CD14-positive monocyte (primary cell): ENCODE results near the gene KCNG2. TPM values are rescaled to one million over a fixed set of nuclear protein-coding genes. Genes with fewer than 3 reads are reported as not detected.

Experiments used
- DNase-seq, 3 donors: peaks; one replicate each; pipeline ENCODE4 v3.0.0-alpha.2; 2011 to 2022
- H2AFZ ChIP-seq: 2 replicates; pipeline ENCODE4 v1.6.0; 2012; ENCODE audit warnings: mild to moderate bottlenecking, low read depth, low read length, inconsistent platforms; ENCODE audit not compliant: insufficient read depth, poor library complexity, severe bottlenecking
- H3K27ac ChIP-seq, 2 donors: 1 replicate in 1 of 2; 2 replicates in 1 of 2; pipeline ENCODE4 v1.5.1; 2012 to 2013; ENCODE audit warnings: low read length in 2 of 2, control low read depth in 1 of 2, inconsistent platforms in 1 of 2, low read depth in 1 of 2, mild to moderate bottlenecking in 1 of 2
- H3K27me3 ChIP-seq, 2 donors: one replicate each; pipeline versions ENCODE4 v1.6.0 to v1.6.1; 2011 to 2013; ENCODE audit warnings: low read length in 2 of 2; ENCODE audit not compliant: control insufficient read depth in 2 of 2, insufficient read depth in 2 of 2
- H3K36me3 ChIP-seq, 2 donors: replicated peaks in 1 of 2; 1 replicate in 1 of 2; 2 replicates in 1 of 2; pipeline versions ENCODE4 v1.5.1 to v1.6.1; 2012 to 2013; ENCODE audit warnings: low read length in 2 of 2, control low read depth in 1 of 2, inconsistent platforms in 1 of 2, mild to moderate bottlenecking in 1 of 2; ENCODE audit not compliant: insufficient read depth in 2 of 2, control insufficient read depth in 1 of 2
- H3K4me1 ChIP-seq, 2 donors: 1 replicate in 1 of 2; 2 replicates in 1 of 2; pipeline versions ENCODE4 v1.5.1 to v1.6.1; 2012 to 2013; ENCODE audit warnings: low read length in 2 of 2, control low read depth in 1 of 2, inconsistent platforms in 1 of 2, mild to moderate bottlenecking in 1 of 2, moderate library complexity in 1 of 2; ENCODE audit not compliant: insufficient read depth in 2 of 2, control insufficient read depth in 1 of 2
- H3K4me2 ChIP-seq: replicated peaks from 2 replicates; pipeline ENCODE3; 2012; ENCODE audit warnings: low read length, moderate library complexity, mild to moderate bottlenecking; ENCODE audit not compliant: poor library complexity, severe bottlenecking; ENCODE audit errors: extremely low read depth
- H3K4me3 ChIP-seq, 3 experiments: fragments of 200-600 bp in 1 of 3; sonication (generic) in 1 of 3; replicated peaks in 1 of 3; 1 replicate in 2 of 3; 2 replicates in 1 of 3; pipeline ENCODE4 v1.5.1; 2011 to 2013; ENCODE audit warnings: low read length in 3 of 3, mild to moderate bottlenecking in 3 of 3, control low read depth in 2 of 3, low read depth in 2 of 3, inconsistent platforms in 1 of 3, moderate library complexity in 1 of 3
- H3K79me2 ChIP-seq: 2 replicates; pipeline ENCODE4 v1.6.0; 2012; ENCODE audit warnings: mild to moderate bottlenecking, control low read depth, inconsistent platforms, low read length, moderate library complexity; ENCODE audit not compliant: insufficient read depth
- H3K9ac ChIP-seq: 2 replicates; pipeline ENCODE4 v1.6.0; 2017; ENCODE audit warnings: low read length, mild to moderate bottlenecking; ENCODE audit not compliant: insufficient read depth, poor library complexity, severe bottlenecking
- H3K9me3 ChIP-seq, 2 donors: replicated peaks in 1 of 2; 1 replicate in 1 of 2; 2 replicates in 1 of 2; pipeline versions ENCODE4 v1.5.1 to v1.6.1; 2012 to 2013; ENCODE audit warnings: low read length in 2 of 2, control low read depth in 1 of 2; ENCODE audit not compliant: control insufficient read depth in 1 of 2, insufficient read depth in 1 of 2
- H4K20me1 ChIP-seq: 2 replicates; pipeline ENCODE4 v1.6.0; 2012; ENCODE audit warnings: mild to moderate bottlenecking, low read length, control low read depth, moderate library complexity; ENCODE audit not compliant: insufficient read depth
- H3K27ac Mint-ChIP-seq, 7 donors: one replicate each; pipeline ENCODE4 v1.8.0; 2020; ENCODE audit warnings: mild to moderate bottlenecking in 7 of 7, mixed read lengths in 7 of 7, moderate library complexity in 6 of 7, inconsistent platforms in 2 of 7
- H3K27me3 Mint-ChIP-seq, 3 donors: one replicate each; pipeline ENCODE4 v1.8.0; 2021 to 2022; ENCODE audit warnings: low read depth in 3 of 3, mild to moderate bottlenecking in 3 of 3, mixed read lengths in 3 of 3, moderate library complexity in 3 of 3, inconsistent platforms in 1 of 3
- H3K36me3 Mint-ChIP-seq, 2 donors: one replicate each; pipeline ENCODE4 v1.8.0; 2020; ENCODE audit warnings: mixed read lengths in 2 of 2, inconsistent platforms in 1 of 2, mild to moderate bottlenecking in 1 of 2
- H3K4me1 Mint-ChIP-seq: one replicate; pipeline ENCODE4 v1.8.0; 2020; ENCODE audit warnings: mild to moderate bottlenecking, mixed read lengths
- H3K4me3 Mint-ChIP-seq, 2 donors: one replicate each; pipeline ENCODE4 v1.8.0; 2020; ENCODE audit warnings: mild to moderate bottlenecking in 2 of 2, mixed read lengths in 2 of 2, moderate library complexity in 1 of 2
- H3K9me3 Mint-ChIP-seq, 7 donors: one replicate each; pipeline ENCODE4 v1.8.0; 2020 to 2022; ENCODE audit warnings: mixed read lengths in 7 of 7, mild to moderate bottlenecking in 6 of 7, moderate library complexity in 6 of 7, inconsistent platforms in 2 of 7
- CTCF ChIP-seq: fragments of 200-600 bp; IDR thresholded peaks from one replicate; pipeline ENCODE4 v1.8.0; 2022; ENCODE audit warnings: antibody characterized with exemption, mild to moderate bottlenecking
- WGBS: methylation state at CpG from one replicate; pipeline ENCODE4 v1.1.5; 2013; ENCODE audit warnings: missing lambda C conversion rate; ENCODE audit not compliant: insufficient coverage; 5-methylcytosine and 5-hydroxymethylcytosine counted together
- intact Hi-C, 2 donors: fragments of 100-400 bp; cut with micrococcal nuclease; formaldehyde crosslinking; loops; one replicate each; pipeline versions ENCODE4 v1.15.0 to v1.15.1; 2023
- polyA plus RNA-seq, 3 donors: library from polyadenylated mRNA; depleted of rRNA in 1 of 3; unstranded in 2 of 3; stranded (reverse) in 1 of 3; fragments of 300-500 nt in 2 of 3; fragments of >200 nt in 1 of 3; fragmentation: Illumina TruSeq in 2 of 3; gene quantifications; 1 replicate in 2 of 3; 2 replicates in 1 of 3; pipeline ENCODE4 v1.2.3, GENCODE V29; 2012 to 2021

KCNG2 gene
- polyA plus RNA-seq, 3 donors = 0.04 TPM; not detected in 2

- Histone ChIP-seq H3K79me2 (no peaks in the 10 kb centered on the region), H3K27ac (no peak overlapping the region), H3K9ac (no peak overlapping the region), H4K20me1 (no peaks in the 10 kb centered on the region), H3K27me3 (no peaks in the 10 kb centered on the region), H3K4me3 (no peak overlapping the region), H3K4me1 (no peaks in the 10 kb centered on the region), H2AFZ (no peak overlapping the region), H3K4me2 (no peak overlapping the region), H3K36me3 (no peaks in the 10 kb centered on the region), H3K9me3 (peaks cover 0 to 15% of the 10 kb centered on the region in 2 donors)
- WGBS = 92% methylated on average over 39 of the region's 51 CpGs
- Mint-ChIP-seq H3K4me3 (no peak overlapping the region), H3K27me3 (peaks cover 0 to 3% (median 1%) of the 10 kb centered on the region in 3 donors), H3K4me1 (no peaks in the 10 kb centered on the region), H3K9me3 (peaks cover 0 to 9% (median 3%) of the 10 kb centered on the region in 7 donors), H3K36me3 (no peaks in the 10 kb centered on the region), H3K27ac (no peak overlapping the region)
- DNase-seq = no peak
- TF ChIP-seq CTCF = no peak
- intact Hi-C loops = no loop called here
These were observed 51.8 kb downstream of the KCNG2 start for GRCh38 chr18:79849328-79850207.

GRCh38 chr18:79850731-79851130 is 53.0 kb downstream of the KCNG2 start:
- Histone ChIP-seq H3K79me2 (no peaks in the 10 kb centered on the region), H3K4me1 (peaks cover 0 to 3% of the 10 kb centered on the region in 2 donors), H3K9ac (no peak overlapping the region), H3K27me3 (no peaks in the 10 kb centered on the region), H4K20me1 (no peaks in the 10 kb centered on the region), H3K36me3 (no peaks in the 10 kb centered on the region), H2AFZ (no peak overlapping the region), H3K4me3 (no peak overlapping the region), H3K27ac (no peak overlapping the region), H3K9me3 (peaks cover 0 to 15% of the 10 kb centered on the region in 2 donors), H3K4me2 (no peak overlapping the region)
- Mint-ChIP-seq H3K27me3 (peaks cover 0 to 3% (median 0%) of the 10 kb centered on the region in 3 donors), H3K27ac (no peak overlapping the region), H3K4me1 (peaks cover 10% of the 10 kb centered on the region), H3K36me3 (no peaks in the 10 kb centered on the region), H3K4me3 (no peak overlapping the region), H3K9me3 (peaks cover 0 to 9% (median 5%) of the 10 kb centered on the region in 7 donors)
- WGBS = 97% methylated on average over 13 of the region's 16 CpGs
- intact Hi-C loops = no loop called here
- DNase-seq = no peak
- no peak for TF ChIP-seq CTCF
